ENCODE results near the gene HAGH. TPM values are rescaled to one million over a fixed set of nuclear protein-coding genes. Genes with fewer than 3 reads are reported as not detected.

Gene HAGH
- total RNA-seq, 6 experiments from 2014 or later: 34.2 to 55.3 (median 38.7) TPM

DNA sequence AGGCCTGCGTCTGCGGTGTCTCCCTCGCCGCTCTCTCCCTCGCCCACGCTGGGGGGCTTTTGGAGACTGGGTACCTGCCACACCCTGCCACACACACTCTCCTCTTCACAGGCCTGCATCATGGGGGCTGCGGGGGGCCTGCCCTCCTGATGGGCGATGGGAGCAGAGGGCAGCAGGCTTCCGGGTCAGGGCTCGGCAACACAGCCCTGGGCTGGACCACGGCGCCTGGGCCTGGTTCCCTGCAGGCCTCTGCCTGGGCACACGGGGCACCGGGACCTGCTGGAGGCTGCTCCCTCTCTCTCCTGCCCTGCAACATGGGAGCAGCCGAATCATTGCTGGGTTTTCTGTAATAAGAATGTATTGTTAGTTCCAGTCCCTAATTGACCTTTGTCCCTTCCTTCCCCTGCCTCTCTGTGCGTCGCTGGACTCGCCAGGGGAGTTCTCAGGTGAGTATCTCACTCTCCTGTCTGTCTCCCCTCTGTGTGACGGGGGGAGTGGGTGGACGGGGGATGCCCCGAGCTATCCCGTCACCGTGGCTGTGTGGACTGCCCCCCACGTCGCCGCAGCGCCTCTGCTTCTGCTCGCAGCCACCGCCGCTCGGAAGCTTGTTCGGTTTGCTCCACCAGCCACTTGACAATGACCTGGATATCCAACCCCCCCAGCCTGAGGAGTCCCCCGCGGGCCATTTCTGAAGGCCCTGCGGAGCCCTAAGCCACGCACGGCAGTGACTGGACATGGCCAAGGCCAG is 68.7 kb downstream of the HAGH start:
- DNase-seq: no peak
- Mint-ChIP-seq H3K4me1 (ENCODE audit: low read depth) (no peaks in the 10 kb centered on the region), H3K4me3 (no peak overlapping the region), H3K27ac (no peak overlapping the region), H3K27me3 (ENCODE audit: insufficient read depth) (peaks cover 4% of the 10 kb centered on the region), H3K36me3 (ENCODE audit: low read depth) (peaks cover 16% of the 10 kb centered on the region), H3K9me3 (no peaks in the 10 kb centered on the region)
- TF ChIP-seq, protein P1, sequence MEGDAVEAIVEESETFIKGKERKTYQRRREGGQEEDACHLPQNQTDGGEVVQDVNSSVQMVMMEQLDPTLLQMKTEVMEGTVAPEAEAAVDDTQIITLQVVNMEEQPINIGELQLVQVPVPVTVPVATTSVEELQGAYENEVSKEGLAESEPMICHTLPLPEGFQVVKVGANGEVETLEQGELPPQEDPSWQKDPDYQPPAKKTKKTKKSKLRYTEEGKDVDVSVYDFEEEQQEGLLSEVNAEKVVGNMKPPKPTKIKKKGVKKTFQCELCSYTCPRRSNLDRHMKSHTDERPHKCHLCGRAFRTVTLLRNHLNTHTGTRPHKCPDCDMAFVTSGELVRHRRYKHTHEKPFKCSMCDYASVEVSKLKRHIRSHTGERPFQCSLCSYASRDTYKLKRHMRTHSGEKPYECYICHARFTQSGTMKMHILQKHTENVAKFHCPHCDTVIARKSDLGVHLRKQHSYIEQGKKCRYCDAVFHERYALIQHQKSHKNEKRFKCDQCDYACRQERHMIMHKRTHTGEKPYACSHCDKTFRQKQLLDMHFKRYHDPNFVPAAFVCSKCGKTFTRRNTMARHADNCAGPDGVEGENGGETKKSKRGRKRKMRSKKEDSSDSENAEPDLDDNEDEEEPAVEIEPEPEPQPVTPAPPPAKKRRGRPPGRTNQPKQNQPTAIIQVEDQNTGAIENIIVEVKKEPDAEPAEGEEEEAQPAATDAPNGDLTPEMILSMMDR (IDR thresholded peaks at IDR 0.05): no peak

Other genes with a start within 250 kb of the HAGH start
- gene IFT140, start 214.8 kb downstream of the HAGH start, total RNA-seq (2021; fragmentation: NEBNext Ultra II Directional; extraction: Animal tissue kit (Norgen Biotek cat#: 25700)): 10 to 100 TPM; 11.1 to 15.6 (median 13.2) TPM
- 10 to 100 TPM; 10.7 to 14.2 (median 12.4) TPM for gene CRAMP1, start 214.5 kb downstream of the HAGH start, total RNA-seq (2021; fragmentation: NEBNext Ultra II Directional; extraction: Animal tissue kit (Norgen Biotek cat#: 25700))
- 10 to 100 TPM; 71.7 to 92.9 (median 80.8) TPM for gene JPT2, start 148.5 kb downstream of the HAGH start, total RNA-seq (2021; fragmentation: NEBNext Ultra II Directional; extraction: Animal tissue kit (Norgen Biotek cat#: 25700))
- gene MAPK8IP3, start 120.6 kb downstream of the HAGH start, total RNA-seq (2021; fragmentation: NEBNext Ultra II Directional; extraction: Animal tissue kit (Norgen Biotek cat#: 25700)): 10 to 100 TPM; 34.3 to 39.9 (median 37.1) TPM
- gene NME3, start 55.3 kb downstream of the HAGH start, total RNA-seq (2021; fragmentation: NEBNext Ultra II Directional; extraction: Animal tissue kit (Norgen Biotek cat#: 25700)): 10 to 100 TPM; 28.2 to 61.0 (median 31.3) TPM
- gene EME2, start 54.0 kb downstream of the HAGH start, total RNA-seq (2021; fragmentation: NEBNext Ultra II Directional; extraction: Animal tissue kit (Norgen Biotek cat#: 25700)): 10 to 100 TPM; 11.4 to 16.1 (median 12.3) TPM
- 100 to 1,000 TPM; 122 to 161 (median 132) TPM for gene MRPS34, start 53.7 kb downstream of the HAGH start, total RNA-seq (2021; fragmentation: NEBNext Ultra II Directional; extraction: Animal tissue kit (Norgen Biotek cat#: 25700))
- 10 to 100 TPM; 12.3 to 15.8 (median 13.9) TPM for gene SPSB3, start 44.3 kb downstream of the HAGH start, total RNA-seq (2021; fragmentation: NEBNext Ultra II Directional; extraction: Animal tissue kit (Norgen Biotek cat#: 25700))
- 10 to 100 TPM; 41.5 to 53.8 (median 43.5) TPM for gene NUBP2, start 43.9 kb downstream of the HAGH start, total RNA-seq (2021; fragmentation: NEBNext Ultra II Directional; extraction: Animal tissue kit (Norgen Biotek cat#: 25700))
- gene IGFALS, start 33.1 kb downstream of the HAGH start, total RNA-seq (2021; fragmentation: NEBNext Ultra II Directional; extraction: Animal tissue kit (Norgen Biotek cat#: 25700)): not detected
- 10 to 100 TPM; 29.4 to 40.7 (median 31.2) TPM for gene FAHD1, start 381 bp upstream of the HAGH start, total RNA-seq (2021; fragmentation: NEBNext Ultra II Directional; extraction: Animal tissue kit (Norgen Biotek cat#: 25700))
- gene MEIOB, start 45.3 kb upstream of the HAGH start, total RNA-seq (2021; fragmentation: NEBNext Ultra II Directional; extraction: Animal tissue kit (Norgen Biotek cat#: 25700)): not detected
- not detected for gene HS3ST6, start 91.6 kb upstream of the HAGH start, total RNA-seq (2021; fragmentation: NEBNext Ultra II Directional; extraction: Animal tissue kit (Norgen Biotek cat#: 25700))
- 10 to 100 TPM; 21.0 to 27.4 (median 22.7) TPM for gene MSRB1, start 116.4 kb upstream of the HAGH start, total RNA-seq (2021; fragmentation: NEBNext Ultra II Directional; extraction: Animal tissue kit (Norgen Biotek cat#: 25700))
- gene RPL3L, start 127.9 kb upstream of the HAGH start, total RNA-seq (2021; fragmentation: NEBNext Ultra II Directional; extraction: Animal tissue kit (Norgen Biotek cat#: 25700)): not detected
- 100 to 1,000 TPM; 146 to 190 (median 173) TPM for gene NDUFB10, start 132.7 kb upstream of the HAGH start, total RNA-seq (2021; fragmentation: NEBNext Ultra II Directional; extraction: Animal tissue kit (Norgen Biotek cat#: 25700))
- 1,000 to 10,000 TPM; 2,281 to 2,831 (median 2,477) TPM for gene RPS2, start 138.0 kb upstream of the HAGH start, total RNA-seq (2021; fragmentation: NEBNext Ultra II Directional; extraction: Animal tissue kit (Norgen Biotek cat#: 25700))
- gene RNF151, start 140.0 kb upstream of the HAGH start, total RNA-seq (2021; fragmentation: NEBNext Ultra II Directional; extraction: Animal tissue kit (Norgen Biotek cat#: 25700)): not detected
- 10 to 100 TPM; 42.4 to 47.3 (median 44.1) TPM for gene TBL3, start 145.2 kb upstream of the HAGH start, total RNA-seq (2021; fragmentation: NEBNext Ultra II Directional; extraction: Animal tissue kit (Norgen Biotek cat#: 25700))
- gene NOXO1, start 154.6 kb upstream of the HAGH start, total RNA-seq (2021; fragmentation: NEBNext Ultra II Directional; extraction: Animal tissue kit (Norgen Biotek cat#: 25700)): under 1 TPM in 3 of 6 experiments, not detected in 3; 0.28 to 0.46 (median 0.45) TPM
- gene GFER, start 157.4 kb upstream of the HAGH start, total RNA-seq (2021; fragmentation: NEBNext Ultra II Directional; extraction: Animal tissue kit (Norgen Biotek cat#: 25700)): 10 to 100 TPM; 28.8 to 45.5 (median 40.2) TPM
- 1 to 10 TPM in 5 of 6 experiments, under 1 TPM in 1; 0.96 to 1.4 (median 1.2) TPM for gene SYNGR3, start 163.1 kb upstream of the HAGH start, total RNA-seq (2021; fragmentation: NEBNext Ultra II Directional; extraction: Animal tissue kit (Norgen Biotek cat#: 25700))
- 10 to 100 TPM; 37.1 to 48.1 (median 40.7) TPM for gene ZNF598, start 183.0 kb upstream of the HAGH start, total RNA-seq (2021; fragmentation: NEBNext Ultra II Directional; extraction: Animal tissue kit (Norgen Biotek cat#: 25700))
- 1 to 10 TPM in 4 of 6 experiments, under 1 TPM in 2; 0.57 to 2.1 (median 1.4) TPM for gene NPW, start 193.0 kb upstream of the HAGH start, total RNA-seq (2021; fragmentation: NEBNext Ultra II Directional; extraction: Animal tissue kit (Norgen Biotek cat#: 25700))
- 100 to 1,000 TPM; 140 to 177 (median 152) TPM for gene NHERF2, start 200.1 kb upstream of the HAGH start, total RNA-seq (2021; fragmentation: NEBNext Ultra II Directional; extraction: Animal tissue kit (Norgen Biotek cat#: 25700))
- 10 to 100 TPM; 23.7 to 31.5 (median 26.4) TPM for gene NTHL1, start 221.0 kb upstream of the HAGH start, total RNA-seq (2021; fragmentation: NEBNext Ultra II Directional; extraction: Animal tissue kit (Norgen Biotek cat#: 25700))
- gene TSC2, start 221.2 kb upstream of the HAGH start, total RNA-seq (2021; fragmentation: NEBNext Ultra II Directional; extraction: Animal tissue kit (Norgen Biotek cat#: 25700)): 10 to 100 TPM; 72.0 to 88.3 (median 83.2) TPM

All from HFFc6 (cell line).